DMS153 (cell line): Measurements from ENCODE around the gene NCKAP5.

Source experiments
- DNase-seq: peaks from one replicate; lab custom pipeline; 2025; lab: John Stamatoyannopoulos, UW

Gene NCKAP5

GRCh38 chr2:133458280-133458679 lies 110.0 kb downstream of the NCKAP5 start:
- no peak for DNase-seq

- no peak for DNase-seq
Observed at GRCh38 chr2:133457861-133458260, 110.4 kb downstream of the NCKAP5 start.

- no peak for DNase-seq
Observed at GRCh38 chr2:133456971-133457370, 111.3 kb downstream of the NCKAP5 start.

- DNase-seq: no peak
Observed at GRCh38 chr2:133456156-133456555, 112.1 kb downstream of the NCKAP5 start.

- no peak for DNase-seq
Observed at GRCh38 chr2:133453032-133453431, 115.2 kb downstream of the NCKAP5 start.

GRCh38 chr2:133452583-133452982 lies 115.7 kb downstream of the NCKAP5 start:
- no peak for DNase-seq

GRCh38 chr2:133452146-133452545 lies 116.1 kb downstream of the NCKAP5 start:
- no peak for DNase-seq

GRCh38 chr2:133448195-133448594 lies 120.1 kb downstream of the NCKAP5 start:
- DNase-seq: peak; percentile 80

GRCh38 chr2:133447303-133447702 lies 121.0 kb downstream of the NCKAP5 start:
- DNase-seq: no peak

- DNase-seq: no peak
Observed at GRCh38 chr2:133444465-133444864, 123.8 kb downstream of the NCKAP5 start.

- no peak for DNase-seq
Observed at GRCh38 chr2:133442393-133442792, 125.9 kb downstream of the NCKAP5 start.

- peak; percentile 67 for DNase-seq
Observed at GRCh38 chr2:133439565-133439920, 128.7 kb downstream of the NCKAP5 start.

GRCh38 chr2:133438848-133439564 lies 129.3 kb downstream of the NCKAP5 start:
- no peak for DNase-seq

GRCh38 chr2:133438026-133438425 lies 130.2 kb downstream of the NCKAP5 start:
- peak; percentile 81 for DNase-seq

- no peak for DNase-seq
Observed at GRCh38 chr2:133437492-133437891, 130.8 kb downstream of the NCKAP5 start.

GRCh38 chr2:133434959-133435668 lies 133.1 kb downstream of the NCKAP5 start:
- peak; percentile 91 for DNase-seq

GRCh38 chr2:133433455-133434451 lies 134.5 kb downstream of the NCKAP5 start:
- DNase-seq: no peak

GRCh38 chr2:133432778-133433177 lies 135.5 kb downstream of the NCKAP5 start:
- no peak for DNase-seq

GRCh38 chr2:133431289-133431688 lies 137.0 kb downstream of the NCKAP5 start:
- DNase-seq: peak; percentile 27

- DNase-seq: no peak
Observed at GRCh38 chr2:133426791-133427190, 141.5 kb downstream of the NCKAP5 start.

GRCh38 chr2:133425612-133426011 lies 142.7 kb downstream of the NCKAP5 start:
- DNase-seq: no peak

GRCh38 chr2:133424876-133425275 lies 143.4 kb downstream of the NCKAP5 start:
- DNase-seq: no peak
